Activated T-cell treated with anti-CD3 and anti-CD28 coated beads for 24 hours (primary cell): ENCODE results near the gene UQCRC1.

Source experiments
- DNase-seq: peaks from one replicate; pipeline ENCODE4 v3.0.0-alpha.2; 2020; ENCODE audit warnings: low read depth

UQCRC1 gene

DNA sequence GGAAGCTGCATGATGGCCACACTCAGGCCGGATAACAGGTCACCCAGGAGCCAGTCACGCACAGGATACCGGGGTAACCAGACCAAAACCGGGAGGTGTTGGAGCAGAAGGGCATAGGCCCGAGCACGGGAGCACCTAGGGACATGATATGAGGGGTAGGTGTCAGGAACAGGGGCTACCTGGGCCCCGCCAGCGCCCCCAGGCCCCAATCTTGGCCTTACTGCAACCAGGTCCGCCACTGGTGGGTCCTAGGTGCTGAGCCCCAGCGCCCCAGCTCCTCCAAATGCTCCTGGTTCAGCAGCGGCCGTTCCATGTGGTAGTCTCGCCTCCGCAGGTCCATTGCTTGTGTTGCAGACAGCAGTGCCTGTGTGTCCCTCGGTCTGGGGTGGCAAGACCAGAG lies 23.8 kb upstream of the UQCRC1 start:
- no peak for DNase-seq

DNA sequence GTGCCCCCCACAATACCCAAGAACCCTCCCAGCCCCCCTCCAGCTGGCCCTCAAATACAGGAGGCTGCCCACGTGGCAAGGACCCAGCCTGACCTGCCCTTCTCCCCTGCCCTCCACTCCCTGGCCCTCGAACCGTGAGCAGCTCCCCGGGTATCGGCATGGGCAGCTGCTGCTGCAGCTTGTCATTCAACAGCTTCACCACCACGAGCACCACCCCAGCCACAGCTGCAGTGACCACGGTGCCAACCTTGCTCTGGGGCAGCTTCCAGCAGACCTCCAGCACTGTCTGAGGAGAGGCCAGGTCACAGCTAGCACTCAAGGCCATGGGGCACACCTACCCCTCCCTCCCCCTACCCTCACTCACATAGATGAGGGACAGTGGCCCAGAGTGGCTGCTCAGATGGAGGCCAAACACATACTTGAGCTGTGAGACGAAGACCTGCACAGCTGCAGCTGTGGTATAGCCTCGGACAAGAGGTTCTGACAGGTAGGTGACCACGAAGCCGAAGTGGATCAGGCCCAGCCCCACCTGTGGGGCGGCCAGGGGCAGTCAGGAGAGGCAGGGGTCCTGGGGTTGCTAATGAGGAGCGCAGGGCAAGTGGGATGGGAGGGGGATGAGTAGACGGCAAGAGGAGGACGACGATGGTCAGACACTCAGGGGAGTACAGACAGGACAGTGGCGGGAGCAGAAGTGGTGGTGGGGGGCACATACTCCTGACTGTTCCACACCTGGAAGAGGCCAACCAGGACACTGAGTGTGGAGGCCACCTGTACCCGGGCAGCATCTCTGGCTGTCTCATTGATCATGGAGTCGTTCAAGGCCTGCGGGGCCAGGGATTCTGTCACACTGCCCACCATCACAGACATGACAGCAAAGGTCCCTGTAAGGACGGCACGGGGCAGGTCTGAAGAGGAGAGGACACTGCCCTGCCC lies 22.3 kb upstream of the UQCRC1 start:
- no peak for DNase-seq

DNA sequence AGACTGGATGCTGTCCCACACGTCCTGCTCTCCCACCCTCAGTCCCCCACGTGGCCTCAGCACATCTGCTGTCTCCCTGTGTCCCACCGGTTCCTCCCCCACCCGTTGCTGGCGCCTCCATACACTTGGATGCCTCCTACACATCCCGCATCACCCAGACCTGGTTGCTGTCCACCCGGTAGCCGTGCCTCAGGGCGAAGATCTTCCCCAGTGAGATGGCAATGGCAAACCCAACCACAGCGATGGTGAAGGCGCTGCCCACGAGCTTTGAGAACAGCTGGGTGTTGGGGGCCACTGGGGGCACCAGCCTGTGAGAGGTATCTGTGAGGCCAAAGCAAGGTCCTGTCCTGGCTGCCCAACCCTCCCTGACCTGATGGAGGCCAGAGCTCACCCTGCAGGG lies 21.4 kb upstream of the UQCRC1 start:
- no peak for DNase-seq

DNA sequence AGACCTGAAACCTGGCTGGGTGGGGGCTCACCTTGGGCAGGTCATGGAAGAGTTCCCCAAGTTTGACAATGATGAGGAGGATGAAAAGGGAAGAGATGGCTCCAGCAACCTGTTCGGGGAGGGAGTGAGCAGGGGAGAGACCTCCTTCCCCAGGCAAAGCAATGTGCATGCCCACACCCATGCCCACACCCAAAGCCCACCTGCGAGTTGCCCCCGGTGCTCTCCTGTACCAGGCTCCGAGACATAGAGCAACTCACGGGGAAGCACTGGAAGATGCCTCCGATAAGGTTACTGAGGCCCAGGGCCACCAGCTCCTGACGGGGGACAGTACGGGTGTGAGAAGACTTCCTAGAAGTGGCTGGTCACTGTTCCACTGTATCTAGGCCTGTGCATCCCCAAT lies 21.0 kb upstream of the UQCRC1 start:
- no peak for DNase-seq

DNA sequence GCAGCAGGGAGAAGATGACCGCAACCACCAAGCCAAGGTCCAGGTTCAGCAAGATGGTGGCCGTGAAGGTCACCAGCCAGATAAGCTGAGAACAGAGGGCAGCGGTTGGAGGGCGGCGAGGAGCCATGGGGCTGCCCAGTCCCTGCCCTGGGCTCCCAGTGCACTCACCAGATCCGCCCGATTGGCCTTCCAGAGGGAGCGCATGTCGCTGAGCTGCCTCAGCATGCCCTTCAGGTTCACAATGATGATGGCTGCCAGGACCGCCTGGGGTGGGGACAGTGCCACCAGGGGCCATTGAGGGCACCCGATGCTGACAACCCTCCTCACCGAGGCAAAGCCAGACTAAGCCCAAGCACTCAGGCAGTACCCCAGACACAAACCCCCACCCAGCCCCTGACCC lies 20.4 kb upstream of the UQCRC1 start:
- no peak for DNase-seq

DNA sequence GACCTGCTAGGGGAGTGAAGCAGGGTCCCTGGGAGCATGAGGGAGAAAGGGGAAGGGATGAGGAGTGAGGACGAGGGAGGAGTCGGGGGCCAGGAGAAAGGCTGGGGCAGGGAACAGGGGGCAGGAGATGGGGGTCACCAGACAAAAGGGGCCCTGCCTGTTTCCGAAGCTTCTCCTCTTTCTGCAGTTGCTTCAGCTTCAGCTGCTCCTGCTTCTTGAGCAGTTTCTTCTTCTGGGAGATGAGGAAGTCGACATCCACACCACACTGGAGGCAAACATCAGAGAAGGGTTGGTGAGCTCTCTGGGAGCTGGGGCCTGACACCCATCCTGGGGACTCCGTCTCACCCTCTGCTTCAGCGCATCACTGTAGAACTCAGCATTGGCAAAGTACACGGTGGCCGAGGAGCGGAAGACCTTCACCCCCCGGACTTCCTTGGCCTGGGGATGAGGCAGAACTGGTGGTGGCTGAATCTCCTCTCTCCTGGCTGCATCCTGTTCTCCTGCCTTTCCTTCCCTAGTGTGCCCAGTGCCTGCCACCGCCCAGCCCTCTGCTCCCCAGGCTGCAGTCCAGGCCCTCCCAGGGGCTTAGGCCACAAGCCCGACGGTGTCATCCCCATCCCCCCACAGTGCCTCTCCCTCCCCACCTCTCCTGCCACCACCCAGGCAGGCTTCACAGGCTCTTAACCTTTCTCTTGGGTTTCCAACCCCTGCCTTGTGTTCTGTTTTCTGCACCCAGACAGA lies 19.0 kb upstream of the UQCRC1 start:
- DNase-seq: no peak

DNA sequence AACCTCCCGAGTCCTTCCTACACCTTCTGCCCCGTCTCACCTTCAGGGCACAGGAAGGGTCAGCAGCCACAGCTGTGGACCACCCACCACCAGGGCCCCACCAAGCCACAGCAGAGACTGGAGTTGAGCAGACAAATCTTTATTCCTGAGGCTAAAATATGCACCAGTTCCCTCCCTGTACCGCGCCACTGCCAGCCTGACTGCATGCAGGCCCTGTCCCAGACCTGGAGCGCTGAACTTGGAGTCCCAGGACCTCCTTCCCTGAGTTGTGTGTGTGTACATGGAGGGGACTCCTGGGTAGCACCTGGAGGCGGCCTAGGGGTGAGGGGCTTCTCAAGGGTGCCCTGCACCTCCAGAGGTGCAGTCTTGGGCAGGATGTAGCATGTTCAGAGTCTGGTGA lies 16.2 kb upstream of the UQCRC1 start:
- no peak for DNase-seq

DNA sequence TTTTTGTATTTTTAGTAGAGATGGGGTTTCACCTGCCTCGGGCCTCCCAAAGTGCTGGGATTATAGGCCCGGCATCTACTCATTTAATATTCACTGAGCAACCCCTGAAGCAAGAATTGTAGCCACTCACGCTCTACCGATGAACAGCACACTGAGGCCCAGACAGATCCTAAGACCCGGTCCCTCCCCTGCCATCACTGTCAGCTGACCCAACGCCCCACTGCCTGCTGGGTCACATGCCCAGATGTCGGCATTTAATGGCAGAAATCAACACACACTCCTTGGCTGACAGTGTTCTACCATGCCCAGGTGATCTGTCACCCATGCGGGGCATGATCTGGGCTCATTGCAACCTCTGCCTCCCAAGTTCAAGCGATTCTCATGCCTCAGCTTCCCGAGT lies 15.3 kb upstream of the UQCRC1 start:
- no peak for DNase-seq

DNA sequence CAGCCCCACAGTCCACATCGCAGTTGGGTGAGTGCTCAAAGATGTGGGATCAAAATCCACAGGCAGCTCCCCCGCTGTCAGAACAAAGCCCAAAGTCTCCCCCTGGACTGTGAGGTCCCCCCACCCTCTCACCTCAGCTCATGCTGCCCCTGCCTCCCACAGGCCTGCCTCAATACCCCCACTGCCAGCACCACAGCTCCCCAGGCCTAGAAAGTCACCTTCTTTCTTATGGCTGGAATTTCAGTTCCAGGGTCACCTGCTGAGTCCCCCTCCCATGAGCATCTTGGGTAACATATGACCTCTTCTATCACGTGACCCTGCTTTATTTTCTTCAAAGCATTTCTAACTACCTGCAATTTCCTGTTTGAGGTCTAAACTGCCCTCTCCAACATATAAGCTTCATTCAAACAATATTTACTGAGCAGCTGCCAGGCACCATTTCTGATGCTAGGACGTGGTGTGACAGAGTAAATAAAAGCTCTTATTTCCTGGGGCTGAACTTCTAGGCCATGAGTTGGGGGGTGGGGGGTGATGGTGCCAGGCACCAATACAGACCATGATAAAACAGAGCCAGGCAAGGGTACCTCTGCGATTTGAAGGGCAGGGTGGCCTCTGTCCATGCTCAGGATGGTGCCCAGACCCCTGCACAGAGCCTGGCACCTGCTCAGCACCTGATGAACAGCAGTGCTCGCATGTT lies 14.6 kb upstream of the UQCRC1 start:
- no peak for DNase-seq

DNA sequence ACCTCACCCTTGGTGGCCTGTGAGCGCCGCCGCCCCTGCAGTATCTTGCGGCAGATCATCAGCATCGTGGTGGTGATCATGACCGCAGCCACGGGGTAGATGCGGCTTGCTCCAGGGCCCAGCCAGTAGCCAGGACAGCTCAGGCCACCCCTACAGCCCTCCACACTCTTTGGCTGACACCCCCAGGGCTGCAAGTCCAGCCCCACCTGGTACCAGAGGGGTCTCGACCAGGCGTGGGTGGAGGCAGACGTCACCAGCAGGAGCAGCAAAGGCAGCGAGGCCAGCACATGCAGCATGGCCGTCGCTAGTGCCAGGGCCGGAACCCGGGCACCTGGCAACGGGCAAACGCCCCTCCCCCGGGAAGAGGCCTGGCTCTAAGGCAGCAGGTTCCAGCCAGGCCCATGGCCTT lies 12.0 kb upstream of the UQCRC1 start, which contains the start of gene TMEM89:
TMEM89 (minus strand) TSS at position 309 of the 409 bp plus-strand sequence; CDS start at position 296, 13 bp downstream.
- no peak for DNase-seq

DNA sequence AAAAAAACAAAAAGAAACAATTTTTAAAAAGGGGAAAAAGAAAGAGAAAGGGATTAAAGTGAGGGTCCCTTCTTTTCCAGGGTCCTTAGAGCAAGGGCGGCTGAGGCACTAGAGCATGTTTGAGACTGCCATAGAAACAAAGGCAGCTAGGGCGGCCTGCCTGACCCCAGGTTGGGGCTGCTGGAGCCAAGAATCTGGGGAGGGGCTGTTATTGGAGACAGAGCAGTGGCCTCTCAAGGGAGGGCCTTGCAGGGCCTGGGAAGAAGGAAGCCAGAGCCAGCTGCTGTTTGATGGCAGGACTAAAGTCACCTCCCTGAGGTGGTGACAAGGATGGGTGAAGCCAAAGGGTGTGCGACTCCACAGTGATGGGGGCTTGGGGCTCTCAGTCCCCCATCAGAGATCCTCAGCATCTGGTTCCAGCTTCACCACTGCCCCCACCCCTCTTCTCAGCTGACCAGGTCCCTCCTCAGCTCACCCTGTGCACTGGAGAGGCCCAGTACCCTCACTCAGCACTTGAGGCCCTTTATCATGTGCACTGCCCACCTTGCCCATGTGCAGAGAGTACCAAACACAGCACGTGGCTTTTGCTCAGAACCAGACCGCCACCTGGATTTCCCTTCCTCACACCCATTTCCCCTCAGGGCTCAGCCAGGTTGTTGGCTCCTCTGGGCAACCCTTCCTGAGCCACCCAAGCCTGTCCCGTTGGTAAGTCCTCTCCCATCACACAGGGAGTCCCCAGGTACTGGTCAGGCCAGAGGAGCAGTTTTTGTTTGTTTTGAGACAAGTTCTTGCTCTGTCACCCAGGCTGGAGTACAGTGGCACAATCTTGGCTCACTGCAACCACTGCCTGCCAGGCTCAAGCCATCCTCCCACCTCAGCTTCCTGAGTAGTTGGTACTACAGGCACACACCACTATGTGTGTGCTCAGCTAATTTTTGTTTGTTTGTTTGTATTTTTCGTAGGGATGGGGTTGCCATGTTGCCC lies 10.4 kb upstream of the UQCRC1 start:
- no peak for DNase-seq

DNA sequence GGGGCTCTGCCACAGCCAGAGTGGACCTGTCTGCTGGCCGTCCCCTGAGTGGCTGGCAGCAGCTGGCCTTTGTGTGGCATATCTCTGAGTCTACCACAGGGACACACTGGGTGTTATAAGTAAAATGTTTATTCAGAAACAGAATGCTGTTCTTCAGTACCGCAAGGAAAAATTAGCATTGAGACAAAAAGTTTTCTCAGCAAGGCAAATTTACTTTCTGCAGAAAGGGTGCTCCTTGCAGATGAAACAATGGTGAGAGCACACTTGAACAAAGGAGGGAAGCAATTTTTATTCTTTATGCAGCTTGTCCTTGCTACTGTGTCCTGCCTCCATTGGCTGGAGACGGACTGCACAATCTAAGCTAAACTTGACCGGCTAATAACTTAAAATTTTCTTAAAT lies 8.1 kb upstream of the UQCRC1 start:
- no peak for DNase-seq

DNA sequence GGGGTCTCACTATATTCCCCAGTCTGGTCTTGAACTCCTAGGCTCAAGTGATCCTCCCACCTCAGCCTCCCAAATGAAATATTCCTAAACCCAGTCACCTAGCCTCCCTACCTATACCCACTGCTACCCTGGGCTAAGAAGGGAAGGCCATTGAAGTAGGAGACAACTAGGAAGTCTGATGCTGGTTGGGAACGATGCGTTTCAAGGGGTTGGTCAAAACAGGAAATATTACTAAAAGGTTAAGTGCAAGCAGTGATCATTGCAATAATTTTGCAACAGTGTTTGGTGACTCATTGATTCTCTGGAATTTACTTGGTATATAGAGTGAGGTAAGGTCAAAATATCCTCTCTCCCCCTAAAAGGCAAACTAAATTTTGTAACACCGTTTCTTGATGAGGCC lies 4.6 kb upstream of the UQCRC1 start:
- no peak for DNase-seq

DNA sequence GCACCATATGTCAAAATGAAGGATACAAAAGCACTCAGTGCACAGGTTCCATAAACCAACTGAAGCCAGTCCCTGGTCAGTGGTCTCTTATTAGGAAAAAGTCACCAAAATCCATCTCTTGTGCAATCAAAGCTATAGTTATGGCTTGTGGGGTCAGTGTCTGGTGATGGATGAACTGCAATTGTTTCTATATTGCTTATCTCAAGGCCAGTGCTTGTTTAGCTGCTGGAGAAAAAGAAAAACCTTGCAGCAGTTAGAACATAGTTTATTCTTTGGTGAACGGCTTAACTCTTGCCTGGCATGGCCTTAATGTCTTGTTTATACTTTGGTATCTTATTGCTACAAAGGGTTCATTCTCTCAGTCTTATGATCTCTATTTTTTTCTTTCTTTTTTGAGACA lies 2.9 kb upstream of the UQCRC1 start:
- no peak for DNase-seq

DNA sequence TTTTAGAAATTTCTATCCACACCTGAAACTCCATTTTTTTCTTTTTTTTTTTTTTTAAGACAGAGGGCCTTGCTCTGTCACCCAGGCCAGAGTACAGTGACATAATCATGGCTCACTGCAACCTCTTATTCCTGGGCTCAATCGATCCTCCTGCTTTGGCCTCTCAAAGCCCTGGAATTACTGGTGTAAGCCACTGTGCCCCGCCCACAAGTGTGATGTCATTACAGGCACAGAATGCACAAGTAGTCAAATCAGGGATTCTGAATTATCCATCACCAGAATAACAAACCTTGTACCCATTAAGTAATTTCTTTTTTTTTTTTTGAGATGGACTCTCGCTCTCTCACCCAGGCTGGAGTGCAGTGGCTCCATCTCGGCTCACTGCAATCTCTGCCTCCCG lies 1.9 kb downstream of the UQCRC1 start:
- DNase-seq: no peak

DNA sequence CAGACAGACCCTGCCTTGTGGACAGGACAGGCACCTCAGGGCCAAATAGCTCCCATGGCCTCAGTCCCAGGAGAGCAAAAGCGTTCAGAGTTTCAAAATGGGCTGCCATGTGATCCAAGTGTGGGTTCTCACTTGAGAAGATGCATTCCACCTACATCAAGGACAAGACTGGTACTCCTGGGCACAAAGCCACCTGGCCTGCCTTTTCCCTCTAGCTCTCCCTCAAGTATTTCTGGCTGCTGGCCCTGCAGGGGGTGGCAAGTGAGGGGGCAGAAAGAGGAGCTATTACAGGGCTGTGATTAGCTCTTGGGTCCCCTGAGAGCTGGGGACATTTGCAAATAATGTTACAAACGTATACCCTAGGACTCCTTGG lies 7.8 kb downstream of the UQCRC1 start:
- DNase-seq: no peak

DNA sequence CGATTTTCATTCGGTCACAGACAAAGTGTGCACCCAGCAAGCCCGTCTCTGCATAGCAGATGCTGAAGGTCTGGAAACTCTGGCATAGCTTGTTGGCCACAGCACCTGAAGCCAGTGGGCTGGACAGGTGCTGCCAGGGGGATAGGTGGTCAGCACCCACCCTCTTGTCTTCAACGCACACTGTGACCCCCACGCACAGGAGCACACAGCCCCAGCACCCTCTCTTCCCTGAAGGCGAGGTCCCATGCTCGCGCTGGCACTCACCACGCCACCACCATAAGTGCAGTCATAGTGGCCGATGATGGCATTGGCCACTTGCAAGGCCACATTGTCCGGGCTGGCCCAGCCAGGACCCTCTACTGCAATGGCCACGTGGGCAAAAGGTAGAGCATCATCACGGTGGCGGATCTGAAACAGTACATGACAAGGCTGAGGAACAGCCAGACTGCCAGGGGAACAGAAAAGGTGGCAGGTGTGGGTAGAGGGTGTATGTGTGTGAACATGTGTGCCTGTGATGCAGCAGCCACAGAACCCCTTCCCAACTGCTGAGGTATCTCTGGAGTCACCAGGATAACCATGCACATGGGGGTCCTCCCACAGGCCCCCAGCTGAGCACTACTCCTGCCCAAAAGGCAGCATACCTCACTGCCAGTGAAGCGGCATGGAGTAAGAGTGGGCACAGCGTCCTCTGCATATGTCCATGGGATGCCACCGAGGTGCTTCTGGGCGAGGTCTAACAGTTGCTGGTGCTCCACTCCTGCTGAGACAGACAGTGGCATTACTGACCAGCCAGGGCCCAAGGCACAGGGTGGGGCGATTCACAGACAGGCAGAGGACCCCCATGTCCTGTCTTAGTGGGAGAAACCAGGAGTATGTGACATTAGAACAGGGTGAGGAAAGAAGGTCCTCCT lies 8.5 kb downstream of the UQCRC1 start:
- no peak for DNase-seq

DNA sequence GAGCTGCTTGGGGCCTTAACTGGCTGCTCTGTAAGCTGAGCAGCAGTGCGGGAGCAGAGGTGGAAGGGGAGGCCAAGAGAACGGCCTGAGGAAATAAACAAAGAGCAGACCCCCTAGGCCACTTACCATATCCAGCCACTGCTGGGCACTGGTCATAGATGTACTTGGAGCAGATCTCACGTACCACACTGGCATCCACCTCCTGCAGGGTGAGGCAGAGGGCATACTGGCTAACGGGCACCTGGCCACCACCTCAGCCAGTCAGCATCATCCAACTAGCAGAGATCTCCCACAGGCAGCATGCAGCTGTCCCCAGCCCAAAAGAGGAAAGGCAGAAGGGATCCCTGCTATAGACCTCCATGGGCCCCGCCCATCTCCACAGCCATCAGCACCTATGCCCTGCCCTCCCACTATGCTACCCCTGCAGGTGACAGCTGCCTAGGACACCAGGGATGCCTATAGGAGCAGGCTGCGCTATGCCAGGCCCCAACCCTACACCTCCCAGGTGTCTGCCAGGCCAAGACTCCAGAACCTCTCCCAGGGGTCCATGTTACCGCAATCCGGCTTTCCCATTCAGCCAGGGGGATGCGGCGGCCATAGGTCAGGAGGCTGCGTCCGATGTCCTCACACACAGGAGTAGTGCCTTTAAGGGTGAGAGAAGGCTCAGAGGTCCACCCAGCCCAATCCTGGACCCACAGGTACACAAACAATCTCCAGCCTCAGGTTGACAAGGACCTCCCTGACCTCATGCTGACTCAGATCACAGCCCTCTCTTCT lies 9.7 kb downstream of the UQCRC1 start:
- no peak for DNase-seq

DNA sequence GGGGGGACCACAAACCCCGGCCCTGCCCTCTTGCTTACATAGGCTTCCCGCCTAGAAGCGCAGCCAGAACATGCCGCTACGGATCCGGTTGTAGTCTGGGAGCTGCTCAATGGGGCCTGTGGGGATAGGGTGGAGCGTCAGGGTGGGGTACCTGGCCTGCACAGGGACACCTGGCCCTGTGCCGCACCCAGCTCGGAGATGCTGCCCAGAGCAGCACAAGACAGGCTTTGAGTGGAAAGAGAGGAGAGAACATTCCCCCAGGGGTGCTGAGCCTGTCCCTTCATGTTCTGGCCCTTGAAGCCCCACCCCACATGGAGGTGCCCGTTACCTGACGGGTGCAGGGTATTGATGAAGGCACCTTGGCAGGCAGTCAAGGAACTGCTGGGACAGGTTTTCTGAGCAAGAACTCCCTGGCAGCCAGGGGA lies 10.4 kb downstream of the UQCRC1 start:
- DNase-seq: no peak
